SK-N-SH (cell line): ENCODE results near the gene ZC3H15. TPM values are rescaled to one million over a fixed set of nuclear protein-coding genes. Genes with fewer than 3 reads are reported as not detected.

Source experiments
- CTCF ChIA-PET: fragments of 300-600, 350-600 bp; formaldehyde crosslinking; extraction: SDS; loops from one replicate; lab custom pipeline; 2021; lab: Yijun Ruan, JAX
- POLR2A ChIA-PET: fragments of 350-600 bp; sonication (Branson Sonifier 250); formaldehyde crosslinking; extraction: SDS; loops from one replicate; lab custom pipeline; 2020; ENCODE audit warnings: antibody characterized with exemption, inconsistent platforms; lab: Yijun Ruan, JAX
- DNase-seq: peaks from one replicate; pipeline ENCODE4 v3.0.0; 2012
- H2AFZ ChIP-seq: fragments of 200-600 bp; sonication (generic); 2 replicates; pipeline ENCODE4 v1.8.1; 2016; ENCODE audit warnings: antibody characterized with exemption, mild to moderate bottlenecking, low read depth
- H3F3A ChIP-seq: fragments of 200-600 bp; sonication (generic); replicated peaks from 2 replicates; pipeline ENCODE3; 2016; ENCODE audit warnings: antibody characterized with exemption, mild to moderate bottlenecking; ENCODE audit not compliant: insufficient read depth
- H3K27ac ChIP-seq, 2 experiments: fragments of 200-500 bp in 1 of 2; fragments of 200-600 bp in 1 of 2; sonication (Bioruptor generic) in 1 of 2; sonication (generic), shearing (Covaris generic) in 1 of 2; 2 replicates each; pipeline versions ENCODE4 v1.5.1 to v1.6.1; 2014 to 2016; ENCODE audit warnings: low read depth in 2 of 2, inconsistent platforms in 1 of 2, low read length in 1 of 2, mild to moderate bottlenecking in 1 of 2, mixed read lengths in 1 of 2
- H3K27me3 ChIP-seq: fragments of 200-600 bp; sonication (generic), shearing (Covaris generic); 2 replicates; pipeline ENCODE4 v1.6.1; 2016; ENCODE audit warnings: mixed run types; ENCODE audit not compliant: insufficient read depth
- H3K36me3 ChIP-seq, 2 experiments: fragments of 200-500 bp in 1 of 2; fragments of 200-600 bp in 1 of 2; sonication (Bioruptor generic) in 1 of 2; sonication (generic) in 1 of 2; replicated peaks in 1 of 2; 2 replicates each; pipeline versions ENCODE3 to v1.5.1; 2014 to 2016; ENCODE audit warnings: low read length in 1 of 2, mild to moderate bottlenecking in 1 of 2; ENCODE audit not compliant: insufficient read depth in 2 of 2, control insufficient read depth in 1 of 2
- H3K4me1 ChIP-seq, 2 experiments: fragments of 200-500 bp in 1 of 2; fragments of 200-600 bp in 1 of 2; sonication (Bioruptor generic) in 1 of 2; sonication (generic), shearing (Covaris generic) in 1 of 2; 2 replicates each; pipeline versions ENCODE4 v1.5.1 to v1.6.1; 2014 to 2016; ENCODE audit warnings: low read depth in 1 of 2, low read length in 1 of 2, mixed run types in 1 of 2; ENCODE audit not compliant: insufficient read depth in 2 of 2, control insufficient read depth in 1 of 2
- H3K4me2 ChIP-seq: fragments of 200-600 bp; sonication (generic), shearing (Covaris generic); 2 replicates; pipeline ENCODE4 v1.6.1; 2017; ENCODE audit warnings: mixed run types
- H3K4me3 ChIP-seq, 2 experiments: fragments of 200-500 bp in 1 of 2; fragments of 200-600 bp in 1 of 2; sonication (Bioruptor generic) in 1 of 2; sonication (generic), shearing (Covaris generic) in 1 of 2; 2 replicates each; pipeline versions ENCODE4 v1.5.1 to v1.8.1; 2014 to 2016; ENCODE audit warnings: low read depth in 2 of 2, inconsistent platforms in 1 of 2, low read length in 1 of 2, mild to moderate bottlenecking in 1 of 2, mixed read lengths in 1 of 2, moderate library complexity in 1 of 2
- H3K79me2 ChIP-seq: fragments of 200-600 bp; sonication (generic); 2 replicates; pipeline ENCODE4 v1.8.1; 2017; ENCODE audit warnings: mild to moderate bottlenecking; ENCODE audit not compliant: insufficient read depth
- H3K9ac ChIP-seq: fragments of 200-600 bp; sonication (generic); 2 replicates; pipeline ENCODE4 v1.6.1; 2017; ENCODE audit warnings: mixed run types
- H3K9me2 ChIP-seq: fragments of 200-600 bp; sonication (generic); 2 replicates; pipeline ENCODE4 v1.6.1; 2017; ENCODE audit warnings: mixed run types
- H3K9me3 ChIP-seq: fragments of 200-600 bp; sonication (generic); 2 replicates; pipeline ENCODE4 v1.6.1; 2017; ENCODE audit warnings: mixed run types, mild to moderate bottlenecking, moderate library complexity
- H4K20me1 ChIP-seq: fragments of 200-600 bp; sonication (generic); 2 replicates; pipeline ENCODE4 v1.6.1; 2017; ENCODE audit warnings: mild to moderate bottlenecking, mixed run types; ENCODE audit not compliant: insufficient read depth
- EZH2phosphoT487 ChIP-seq: fragments of 200-600 bp; sonication (generic); IDR thresholded peaks from 2 replicates; pipeline ENCODE4 v1.6.1; 2017; ENCODE audit warnings: low read depth, mixed run types, mild to moderate bottlenecking, antibody characterized with exemption, moderate library complexity, borderline replicate concordance
- GABPA ChIP-seq: IDR thresholded peaks from 2 replicates; pipeline ENCODE4 v1.4.0; 2012; ENCODE audit warnings: low read depth, mild to moderate bottlenecking
- JUND ChIP-seq: IDR thresholded peaks from 2 replicates; pipeline ENCODE4 v1.4.0; 2012
- NFIC ChIP-seq: IDR thresholded peaks from 2 replicates; pipeline ENCODE4 v1.4.0; 2012; ENCODE audit warnings: borderline replicate concordance
- POLR2AphosphoS5 ChIP-seq: IDR thresholded peaks from 2 replicates; pipeline ENCODE4 v1.6.1; 2012; ENCODE audit warnings: low read depth, low read length
- RAD21 ChIP-seq: IDR thresholded peaks from 2 replicates; pipeline ENCODE4 v1.6.1; 2012; ENCODE audit warnings: mild to moderate bottlenecking, low read length
- RFX5 ChIP-seq: IDR thresholded peaks from 2 replicates; pipeline ENCODE4 v1.6.1; 2012; ENCODE audit warnings: mild to moderate bottlenecking, improper control_type of control experiment, low read length
- RXRA ChIP-seq: IDR thresholded peaks from 2 replicates; pipeline ENCODE4 v1.4.0; 2012; ENCODE audit warnings: low read depth, mild to moderate bottlenecking, borderline replicate concordance
- SMC3 ChIP-seq: IDR thresholded peaks from 2 replicates; pipeline ENCODE4 v1.6.1; 2012; ENCODE audit warnings: low read depth, low read length, improper control_type of control experiment
- USF1 ChIP-seq: IDR thresholded peaks from 2 replicates; pipeline ENCODE4 v1.4.0; 2012; ENCODE audit warnings: low read depth, borderline replicate concordance
- WGBS: methylation state at CpG from one replicate; pipeline ENCODE4 v1.1.6; 2017; ENCODE audit warnings: low lambda C conversion rate; 5-methylcytosine and 5-hydroxymethylcytosine counted together
- polyA plus RNA-seq, 3 experiments: library from polyadenylated mRNA; depleted of rRNA; stranded (reverse); fragments of >200 nt; gene quantifications; 2 replicates each; pipeline ENCODE4 v1.2.3, GENCODE V29; 2012
- TF ChIP-seq, protein P1 (sequence below): IDR thresholded peaks from 2 replicates; pipeline ENCODE4; 2012
- TF ChIP-seq, protein P2 (sequence below): IDR thresholded peaks from 2 replicates; pipeline ENCODE4 v1.4.0; 2012; ENCODE audit warnings: low read depth, borderline replicate concordance
- TF ChIP-seq, protein P3 (sequence below): fragments of 150-350 bp; IDR thresholded peaks from 2 replicates; pipeline ENCODE4 v1.6.1; 2017; ENCODE audit warnings: antibody characterized with exemption, low read length, low read depth, borderline replicate concordance
- TF ChIP-seq, protein P4 (sequence below): fragments of 150-350 bp; IDR thresholded peaks from 2 replicates; pipeline ENCODE4 v1.6.1; 2016; ENCODE audit warnings: mild to moderate bottlenecking, low read depth, low read length

Gene ZC3H15
- polyA plus RNA-seq, 1 of the 3 experiments (the other 2 are of a cell fraction) = 26.5 TPM

DNA sequence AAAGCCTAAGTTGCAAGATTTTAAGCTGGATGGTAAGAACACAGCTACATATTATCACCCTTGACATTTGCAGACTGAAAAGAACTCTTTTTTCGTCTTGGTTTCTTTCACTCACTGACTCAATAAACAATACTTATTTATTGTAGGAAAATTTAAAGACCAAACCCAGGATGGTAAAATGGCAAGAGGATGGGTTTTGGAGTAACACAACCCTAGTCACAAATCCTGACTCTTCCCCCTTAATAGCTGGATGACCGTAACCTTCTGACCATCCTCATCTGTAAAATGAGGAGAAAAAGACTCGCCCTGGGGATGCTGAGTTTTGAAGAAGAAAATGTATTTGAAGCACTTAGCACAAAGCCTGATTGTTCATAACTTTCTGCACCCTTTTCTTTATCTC lies 48.3 kb downstream of the ZC3H15 start:
- Histone ChIP-seq H4K20me1 (no peaks in the 10 kb centered on the region), H3K9me3 (no peaks in the 10 kb centered on the region), H3K36me3 (no peaks in the 10 kb centered on the region), H3K27ac (peak overlapping the region in 1 of 2 experiments; percentile 36; a peak in 1 of 4 replicates), H3K79me2 (no peaks in the 10 kb centered on the region), H3F3A (peaks cover 7% of the 10 kb centered on the region), H2AFZ (no peak overlapping the region), H3K4me3 (no peak overlapping the region), H3K4me1 (peaks cover 0 to 24% of the 10 kb centered on the region in 2 experiments; a peak in 2 of 4 replicates), H3K27me3 (no peaks in the 10 kb centered on the region), H3K9me2 (no peaks in the 10 kb centered on the region), H3K9ac (no peak overlapping the region), H3K4me2 (no peak overlapping the region)
- no peak for DNase-seq
- POLR2A ChIA-PET = no interaction called here
- TF ChIP-seq POLR2AphosphoS5 = no peak
- no peak for TF ChIP-seq JUND
- TF ChIP-seq EZH2phosphoT487 = no peak
- TF ChIP-seq, protein P1, sequence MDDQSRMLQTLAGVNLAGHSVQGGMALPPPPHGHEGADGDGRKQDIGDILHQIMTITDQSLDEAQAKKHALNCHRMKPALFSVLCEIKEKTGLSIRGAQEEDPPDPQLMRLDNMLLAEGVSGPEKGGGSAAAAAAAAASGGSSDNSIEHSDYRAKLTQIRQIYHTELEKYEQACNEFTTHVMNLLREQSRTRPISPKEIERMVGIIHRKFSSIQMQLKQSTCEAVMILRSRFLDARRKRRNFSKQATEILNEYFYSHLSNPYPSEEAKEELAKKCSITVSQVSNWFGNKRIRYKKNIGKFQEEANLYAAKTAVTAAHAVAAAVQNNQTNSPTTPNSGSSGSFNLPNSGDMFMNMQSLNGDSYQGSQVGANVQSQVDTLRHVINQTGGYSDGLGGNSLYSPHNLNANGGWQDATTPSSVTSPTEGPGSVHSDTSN = no peak
- no peak for TF ChIP-seq NFIC
- TF ChIP-seq GABPA = no peak
- no peak for TF ChIP-seq RFX5
- TF ChIP-seq USF1 = no peak
- TF ChIP-seq, protein P2, sequence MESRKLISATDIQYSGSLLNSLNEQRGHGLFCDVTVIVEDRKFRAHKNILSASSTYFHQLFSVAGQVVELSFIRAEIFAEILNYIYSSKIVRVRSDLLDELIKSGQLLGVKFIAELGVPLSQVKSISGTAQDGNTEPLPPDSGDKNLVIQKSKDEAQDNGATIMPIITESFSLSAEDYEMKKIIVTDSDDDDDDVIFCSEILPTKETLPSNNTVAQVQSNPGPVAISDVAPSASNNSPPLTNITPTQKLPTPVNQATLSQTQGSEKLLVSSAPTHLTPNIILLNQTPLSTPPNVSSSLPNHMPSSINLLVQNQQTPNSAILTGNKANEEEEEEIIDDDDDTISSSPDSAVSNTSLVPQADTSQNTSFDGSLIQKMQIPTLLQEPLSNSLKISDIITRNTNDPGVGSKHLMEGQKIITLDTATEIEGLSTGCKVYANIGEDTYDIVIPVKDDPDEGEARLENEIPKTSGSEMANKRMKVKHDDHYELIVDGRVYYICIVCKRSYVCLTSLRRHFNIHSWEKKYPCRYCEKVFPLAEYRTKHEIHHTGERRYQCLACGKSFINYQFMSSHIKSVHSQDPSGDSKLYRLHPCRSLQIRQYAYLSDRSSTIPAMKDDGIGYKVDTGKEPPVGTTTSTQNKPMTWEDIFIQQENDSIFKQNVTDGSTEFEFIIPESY = no peak
- no peak for TF ChIP-seq RAD21
- TF ChIP-seq RXRA = no peak
- TF ChIP-seq SMC3 = no peak
- TF ChIP-seq, protein P3, sequence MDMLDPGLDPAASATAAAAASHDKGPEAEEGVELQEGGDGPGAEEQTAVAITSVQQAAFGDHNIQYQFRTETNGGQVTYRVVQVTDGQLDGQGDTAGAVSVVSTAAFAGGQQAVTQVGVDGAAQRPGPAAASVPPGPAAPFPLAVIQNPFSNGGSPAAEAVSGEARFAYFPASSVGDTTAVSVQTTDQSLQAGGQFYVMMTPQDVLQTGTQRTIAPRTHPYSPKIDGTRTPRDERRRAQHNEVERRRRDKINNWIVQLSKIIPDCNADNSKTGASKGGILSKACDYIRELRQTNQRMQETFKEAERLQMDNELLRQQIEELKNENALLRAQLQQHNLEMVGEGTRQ = no peak
- TF ChIP-seq, protein P4, sequence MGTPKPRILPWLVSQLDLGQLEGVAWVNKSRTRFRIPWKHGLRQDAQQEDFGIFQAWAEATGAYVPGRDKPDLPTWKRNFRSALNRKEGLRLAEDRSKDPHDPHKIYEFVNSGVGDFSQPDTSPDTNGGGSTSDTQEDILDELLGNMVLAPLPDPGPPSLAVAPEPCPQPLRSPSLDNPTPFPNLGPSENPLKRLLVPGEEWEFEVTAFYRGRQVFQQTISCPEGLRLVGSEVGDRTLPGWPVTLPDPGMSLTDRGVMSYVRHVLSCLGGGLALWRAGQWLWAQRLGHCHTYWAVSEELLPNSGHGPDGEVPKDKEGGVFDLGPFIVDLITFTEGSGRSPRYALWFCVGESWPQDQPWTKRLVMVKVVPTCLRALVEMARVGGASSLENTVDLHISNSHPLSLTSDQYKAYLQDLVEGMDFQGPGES = no peak
- WGBS = 85% methylated on average over 3 of the region's 3 CpGs
- CTCF ChIA-PET = no interaction called here
